Mammary epithelial cell (primary cell): ENCODE results near the gene PIK3C3.

Source experiments
- CTCF ChIP-seq, 2 donors: IDR thresholded peaks in 1 of 2; conservative IDR thresholded peaks in 1 of 2; 2 replicates each; pipeline ENCODE4 v1.5.1; 2011 to 2012; ENCODE audit warnings: inconsistent platforms in 2 of 2, low read length in 2 of 2, mild to moderate bottlenecking in 2 of 2, control low read depth in 1 of 2, low read depth in 1 of 2; ENCODE audit not compliant: insufficient read depth in 1 of 2; ENCODE audit errors: extremely low read depth in 1 of 2
- EZH2 ChIP-seq: IDR thresholded peaks from 2 replicates; pipeline ENCODE4 v1.6.1; 2012; ENCODE audit warnings: low read length, inconsistent platforms, borderline replicate concordance

- TF ChIP-seq EZH2 (no peak), CTCF (conservative IDR thresholded peaks at IDR 0.05 in 1 of 2, IDR thresholded peaks at IDR 0.05 in 1 of 2; ENCODE audit: extremely low read depth in 1 of 2, insufficient read depth in 1 of 2, low read depth in 1 of 2, low read length in 2 of 2) (no peak)
Observed at GRCh38 chr18:41993151-41993550, 38.1 kb downstream of the PIK3C3 start.
